NK-92 (cell line): ENCODE data around the gene ARHGAP26.

ENCODE experiments used
- DNase-seq: peaks from one replicate; lab custom pipeline; 2025; ENCODE audit not compliant: unreplicated experiment; lab: John Stamatoyannopoulos, UW

Gene ARHGAP26

GRCh38 chr5:142748568-142749249, 21.5 kb upstream of the ARHGAP26 start:
- DNase-seq: no peak

- DNase-seq: no peak
These were observed 20.9 kb upstream of the ARHGAP26 start for GRCh38 chr5:142749321-142749720.

DNA sequence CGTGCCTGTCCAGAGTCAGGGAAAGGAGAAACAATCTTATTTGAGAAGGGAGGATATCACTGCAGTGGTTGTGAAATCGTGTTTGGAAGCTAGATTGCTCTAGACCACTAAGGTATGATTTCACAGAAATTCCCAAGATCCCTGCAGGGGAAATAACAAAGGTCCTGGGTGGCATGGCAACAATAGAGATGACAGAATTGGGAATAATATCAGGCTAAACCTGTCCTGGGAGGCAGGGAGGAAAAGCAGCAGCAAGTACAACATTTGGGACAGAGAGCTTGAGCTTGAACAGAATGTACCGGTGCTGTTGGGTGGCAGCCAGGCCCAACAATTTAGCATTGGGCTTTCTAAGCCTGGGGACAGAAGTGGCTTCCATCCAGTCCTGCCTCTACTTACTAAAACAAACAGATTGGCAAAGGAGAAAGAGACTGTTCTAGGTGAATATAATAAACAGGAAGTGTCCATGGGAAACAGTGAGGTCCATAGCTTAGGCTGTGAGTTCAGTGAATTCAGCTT, 17.0 kb upstream of the ARHGAP26 start:
- no peak for DNase-seq

DNA sequence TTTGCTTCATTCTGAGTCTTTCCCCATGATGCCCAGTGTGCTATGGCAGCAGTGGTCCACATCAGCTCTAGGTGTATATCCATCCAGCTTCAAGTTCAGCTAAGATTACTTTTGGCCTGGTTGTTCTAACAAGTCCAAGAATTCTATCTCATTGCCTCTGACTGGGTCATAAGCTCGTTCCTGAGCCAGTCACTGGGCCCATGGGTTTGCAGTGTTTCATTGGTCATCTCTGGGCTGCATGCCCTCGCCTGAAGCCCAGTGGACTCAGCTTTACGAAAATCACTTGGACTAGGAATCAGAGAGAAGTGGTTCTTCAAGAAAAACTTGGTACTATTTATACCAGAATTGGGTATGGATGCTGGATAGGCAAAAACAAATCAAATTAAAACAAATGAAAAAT, 16.1 kb upstream of the ARHGAP26 start:
- DNase-seq: no peak

DNA sequence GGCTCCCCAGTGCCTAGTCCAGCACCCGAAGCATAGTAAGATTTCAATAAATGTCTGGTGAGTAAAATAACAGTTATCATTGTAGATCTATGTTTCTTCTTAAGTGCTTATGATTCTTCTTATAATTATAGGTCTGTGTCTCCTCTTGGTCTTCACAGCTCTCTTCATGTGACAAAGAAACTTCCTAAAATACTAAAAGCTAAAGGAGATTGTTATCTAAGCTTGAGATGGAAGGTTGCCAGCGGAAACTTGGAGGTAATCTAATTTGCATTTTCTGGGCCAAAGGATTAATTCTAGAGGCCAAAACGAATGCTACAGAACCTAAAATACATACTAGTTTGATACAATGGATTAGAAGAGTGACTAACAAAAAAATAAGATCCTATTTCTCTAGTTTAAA, 13.6 kb upstream of the ARHGAP26 start:
- DNase-seq: no peak

- DNase-seq: no peak
These were observed 12.6 kb upstream of the ARHGAP26 start for GRCh38 chr5:142757564-142757963.

DNA sequence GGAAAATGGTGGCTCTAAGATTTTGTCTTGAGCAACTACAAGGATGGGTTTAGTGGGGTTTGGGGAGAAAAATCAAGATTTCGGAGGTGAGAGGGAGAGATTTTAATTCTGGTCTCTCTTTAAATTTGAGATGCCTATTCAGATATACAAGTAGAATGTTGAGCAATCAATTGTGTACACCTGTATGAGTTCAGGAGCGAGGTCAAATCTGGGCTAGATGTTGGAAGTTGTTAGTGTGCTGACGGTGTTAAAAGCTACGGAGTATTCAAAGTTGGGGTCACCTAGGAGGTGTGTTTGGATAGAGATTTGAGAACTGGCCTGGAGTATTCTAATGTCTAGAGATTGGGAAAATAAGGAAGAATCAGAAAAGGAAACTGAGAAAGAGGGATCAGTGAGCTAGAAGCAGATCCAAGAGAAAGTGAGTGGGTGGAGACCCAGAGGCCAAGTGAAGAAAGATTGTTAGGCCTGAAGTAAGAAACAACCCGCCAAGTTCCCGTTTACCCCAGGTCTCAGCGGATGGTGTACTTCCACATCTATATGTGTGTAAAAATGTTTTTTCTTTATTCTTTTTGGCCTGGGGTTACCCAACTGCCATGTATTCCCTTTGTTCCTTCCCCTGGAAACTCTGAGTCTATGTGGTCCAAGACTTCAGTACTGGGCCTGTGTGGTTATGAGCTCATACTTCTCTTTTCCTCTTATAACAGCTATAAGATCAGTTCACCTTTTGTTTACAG, 11.9 kb upstream of the ARHGAP26 start:
- DNase-seq: no peak

- DNase-seq: no peak
These were observed 11.4 kb upstream of the ARHGAP26 start for GRCh38 chr5:142758796-142759145.

DNA sequence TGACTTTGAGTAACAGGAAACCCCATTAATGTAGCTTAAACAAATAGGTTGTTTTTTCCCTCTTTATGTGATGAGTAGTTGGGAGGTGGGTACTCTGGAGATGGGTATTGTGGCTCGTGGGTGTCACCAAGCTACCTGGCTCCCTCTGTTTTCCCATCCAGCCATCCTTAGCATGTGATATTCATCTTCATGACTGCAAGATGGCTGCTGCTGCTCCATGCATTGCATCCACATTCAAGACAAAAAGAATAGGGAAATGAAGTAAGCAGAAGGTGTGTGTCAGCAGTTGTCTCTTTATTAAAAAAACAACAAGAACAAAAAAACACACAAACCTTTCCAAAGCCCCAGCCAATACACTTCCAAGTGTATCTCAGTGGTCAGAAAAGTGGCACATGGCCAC, 6.5 kb upstream of the ARHGAP26 start:
- no peak for DNase-seq

GRCh38 chr5:142767178-142767577, 3.0 kb upstream of the ARHGAP26 start:
- DNase-seq: no peak

- no peak for DNase-seq
These were observed 2.3 kb upstream of the ARHGAP26 start for GRCh38 chr5:142767911-142768310.

DNA sequence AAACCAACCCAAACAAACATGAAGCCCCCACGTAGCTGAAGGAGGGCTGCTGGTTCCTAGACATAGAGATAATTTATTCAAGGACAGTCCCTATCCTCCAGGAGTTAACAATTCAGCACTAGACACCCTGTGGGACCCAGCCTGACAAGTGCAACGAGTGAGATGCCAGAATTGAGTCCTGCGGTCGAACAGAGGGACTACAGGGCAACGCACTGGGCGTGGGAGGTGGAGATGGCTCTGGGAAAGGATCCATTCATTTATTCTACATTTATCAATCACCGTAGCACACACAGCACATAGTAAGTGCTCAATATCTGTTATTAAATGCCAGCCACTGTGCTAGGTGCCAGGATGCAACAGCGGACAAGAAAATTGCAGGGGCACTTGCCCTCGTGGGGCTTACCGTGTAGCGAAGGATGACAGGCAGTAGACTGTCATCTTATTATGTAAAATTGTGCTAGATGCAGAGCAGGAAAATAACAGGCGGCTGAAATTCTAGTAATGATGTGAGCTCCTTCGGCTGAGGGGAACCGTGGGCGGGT, 855 bp upstream of the ARHGAP26 start:
- DNase-seq: no peak

- no peak for DNase-seq
These were observed 753 bp downstream of the ARHGAP26 start for GRCh38 chr5:142770650-142771609.

GRCh38 chr5:142771666-142772065, 1.5 kb downstream of the ARHGAP26 start:
- no peak for DNase-seq

GRCh38 chr5:142772446-142773293, 2.5 kb downstream of the ARHGAP26 start:
- DNase-seq: no peak

DNA sequence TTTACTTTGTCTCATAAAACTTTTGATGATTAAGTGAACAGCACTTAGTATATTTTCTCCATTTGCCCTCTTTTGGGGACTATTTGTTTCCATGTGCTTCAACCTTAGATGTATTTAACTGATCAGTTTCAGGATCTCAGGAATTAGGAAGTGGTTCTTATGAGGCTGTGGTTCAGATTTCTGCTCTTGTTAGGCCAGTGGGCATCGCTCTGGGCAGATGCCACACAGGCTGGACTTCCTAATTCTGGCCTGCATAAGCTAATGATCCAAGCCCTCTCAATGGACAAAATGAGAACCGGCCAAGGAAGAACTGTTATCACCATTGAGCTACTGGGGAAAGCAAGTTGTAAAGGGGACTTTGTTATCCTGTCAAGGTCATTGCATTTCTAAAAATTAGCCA, 6.9 kb downstream of the ARHGAP26 start:
- DNase-seq: no peak

DNA sequence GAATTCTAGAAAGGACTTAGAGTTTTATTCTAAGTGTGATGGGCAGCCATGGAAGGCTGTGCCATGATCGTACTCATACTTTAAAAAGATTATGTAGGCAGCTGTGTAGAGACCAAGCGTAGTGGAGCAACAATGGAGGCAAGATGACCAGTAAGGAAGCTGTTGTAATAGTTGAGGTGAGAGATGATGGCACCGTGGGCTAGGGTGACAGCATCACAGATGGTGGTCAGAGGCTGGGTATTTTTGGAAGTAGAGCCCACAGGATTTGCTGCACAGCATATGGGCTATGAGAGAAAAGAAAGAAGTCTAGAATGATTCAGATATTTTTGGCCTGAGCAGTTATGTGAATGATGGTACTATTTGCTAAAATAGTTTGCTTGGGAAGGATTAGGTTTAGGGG, 7.7 kb downstream of the ARHGAP26 start:
- no peak for DNase-seq

DNA sequence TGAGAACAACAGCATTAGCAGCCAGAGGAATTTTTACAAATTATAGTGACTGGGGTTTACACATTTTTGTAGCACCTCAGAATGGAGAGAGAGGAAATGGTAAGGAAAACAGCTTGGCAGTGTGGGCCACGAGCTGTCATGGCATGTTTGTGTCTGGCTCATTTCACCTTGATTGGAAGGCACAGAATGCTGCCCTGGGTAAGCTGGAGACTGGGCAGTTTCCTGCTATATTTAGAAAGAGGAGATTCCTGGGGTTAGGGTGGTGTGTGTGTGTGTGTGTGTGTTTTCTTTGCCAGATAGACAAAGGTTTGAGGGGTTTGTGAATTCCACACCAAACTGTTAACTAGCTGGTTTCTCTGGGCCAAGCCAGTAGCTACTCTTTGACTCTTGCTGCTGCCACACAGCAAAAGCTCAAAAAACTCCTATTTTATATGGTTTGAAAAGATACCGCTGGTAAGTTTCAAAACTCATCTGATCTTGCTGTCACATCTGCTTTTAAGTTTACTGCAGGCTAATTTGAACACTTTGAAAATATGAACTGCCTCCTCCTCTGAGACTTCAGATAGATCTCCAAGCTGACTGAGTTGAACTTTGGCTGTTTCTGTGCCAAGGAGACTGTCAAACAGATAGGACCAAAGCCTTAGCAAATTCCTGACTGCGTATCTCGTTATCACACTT, 9.1 kb downstream of the ARHGAP26 start:
- DNase-seq: no peak

DNA sequence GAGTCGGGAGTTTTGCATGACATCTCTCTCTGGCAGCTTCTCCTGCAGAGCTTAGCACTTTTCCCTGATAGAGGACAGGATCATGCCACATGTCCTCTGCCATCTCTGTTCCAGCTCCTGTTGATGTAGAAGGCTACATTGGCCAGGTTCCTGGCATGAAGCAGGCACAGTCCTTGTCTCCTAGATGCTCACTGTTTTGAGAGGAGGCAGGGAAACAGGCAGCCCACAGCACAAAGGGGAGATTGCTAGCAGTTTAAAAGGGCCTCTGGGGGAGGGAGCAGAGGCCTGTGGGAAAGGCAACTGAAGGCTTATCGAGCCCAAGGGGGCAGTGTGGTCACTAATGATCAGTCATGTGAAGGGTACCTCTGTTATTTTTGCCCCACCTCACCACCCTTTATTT, 10.7 kb downstream of the ARHGAP26 start:
- no peak for DNase-seq
